GM21515 (cell line): ENCODE data around the gene RAPGEF1.

Experiments
- ATAC-seq: cut with Tn5 transposase; IDR thresholded peaks from one replicate; pipeline ENCODE4 v1.9.1; 2021; ENCODE audit not compliant: unreplicated experiment

RAPGEF1 gene

GRCh38 chr9:131611586-131612315 is 128.1 kb downstream of the RAPGEF1 start:
- no peak for ATAC-seq

GRCh38 chr9:131610231-131610761 is 129.6 kb downstream of the RAPGEF1 start:
- ATAC-seq = no peak

DNA sequence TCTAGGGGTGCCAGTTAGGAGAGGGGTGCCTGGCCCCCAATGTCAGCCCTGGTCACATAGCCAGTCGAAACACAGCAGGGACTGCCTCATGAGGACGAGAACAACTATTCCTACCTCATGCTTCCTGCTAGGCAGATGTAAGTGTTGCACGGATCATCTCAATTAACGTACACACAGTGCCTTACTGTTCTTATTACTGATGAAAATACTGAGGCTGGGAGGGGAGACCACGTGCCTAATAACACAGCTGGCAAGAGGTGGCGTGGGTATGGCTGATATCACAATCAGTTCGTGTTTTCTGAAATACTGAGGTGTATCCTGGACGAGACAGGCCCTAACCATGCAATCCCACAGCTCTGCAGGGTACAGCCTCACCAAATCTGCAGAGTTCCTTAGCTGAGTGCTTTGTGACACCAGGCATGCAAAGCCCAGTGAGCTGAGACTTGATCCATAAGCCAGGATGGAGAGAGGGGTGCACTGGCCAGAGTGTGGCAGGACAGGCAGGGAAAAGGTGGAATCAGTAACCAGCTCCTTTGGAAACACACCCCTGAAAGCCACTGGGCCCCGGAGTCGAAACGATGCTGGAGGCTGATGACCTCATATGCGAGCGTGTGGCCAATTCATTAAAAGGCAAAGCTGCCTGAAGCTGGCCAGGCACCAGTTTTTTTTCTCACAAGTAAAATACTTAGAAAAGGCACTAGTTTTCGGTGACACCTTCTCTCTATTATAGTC is 130.6 kb downstream of the RAPGEF1 start:
- ATAC-seq = no peak

DNA sequence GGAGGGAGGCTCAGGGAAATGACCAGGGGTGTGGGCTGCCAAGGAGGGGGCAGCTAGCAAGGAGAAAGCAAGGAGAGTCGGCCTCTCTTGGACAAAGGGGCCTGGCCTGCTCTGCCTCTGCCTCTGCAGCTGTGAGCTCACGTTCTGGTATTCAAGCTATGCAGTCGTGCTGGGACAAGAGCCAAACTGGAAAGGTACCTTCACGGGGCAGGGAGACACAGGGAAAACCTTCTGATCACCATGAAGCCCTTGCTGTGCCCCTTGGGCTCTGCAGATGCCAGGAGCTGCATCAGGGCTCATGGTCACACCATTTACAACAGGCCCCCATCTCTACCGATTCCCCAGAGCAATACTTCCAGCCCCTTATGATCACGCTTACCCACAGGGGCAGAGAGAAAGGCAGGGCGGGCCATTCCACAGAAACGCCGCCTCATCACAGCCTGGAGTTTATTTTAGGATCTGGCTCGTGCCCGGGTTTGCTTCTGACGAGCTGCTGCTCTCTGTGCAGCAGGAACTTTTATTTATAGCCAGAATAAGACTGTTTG is 131.3 kb downstream of the RAPGEF1 start:
- no peak for ATAC-seq

DNA sequence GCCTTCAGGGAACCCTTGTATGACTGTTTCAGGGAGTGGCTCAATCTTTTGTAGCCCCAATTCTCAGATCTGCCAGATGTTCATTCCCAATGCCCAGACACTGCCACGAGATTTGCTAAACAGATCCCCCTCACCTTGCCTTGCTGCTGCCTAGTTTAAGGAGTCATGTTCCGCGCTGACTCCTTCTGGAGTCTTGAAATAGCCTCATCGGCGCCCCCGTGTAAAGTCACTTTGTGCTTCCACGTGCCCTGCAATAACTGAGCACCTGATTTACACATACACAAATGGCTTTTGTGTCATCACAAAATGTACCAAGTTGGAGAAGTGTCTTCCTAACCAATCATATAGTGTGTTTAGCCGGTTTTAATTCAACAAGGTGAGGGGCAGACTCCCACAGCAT is 132.3 kb downstream of the RAPGEF1 start:
- ATAC-seq = no peak

DNA sequence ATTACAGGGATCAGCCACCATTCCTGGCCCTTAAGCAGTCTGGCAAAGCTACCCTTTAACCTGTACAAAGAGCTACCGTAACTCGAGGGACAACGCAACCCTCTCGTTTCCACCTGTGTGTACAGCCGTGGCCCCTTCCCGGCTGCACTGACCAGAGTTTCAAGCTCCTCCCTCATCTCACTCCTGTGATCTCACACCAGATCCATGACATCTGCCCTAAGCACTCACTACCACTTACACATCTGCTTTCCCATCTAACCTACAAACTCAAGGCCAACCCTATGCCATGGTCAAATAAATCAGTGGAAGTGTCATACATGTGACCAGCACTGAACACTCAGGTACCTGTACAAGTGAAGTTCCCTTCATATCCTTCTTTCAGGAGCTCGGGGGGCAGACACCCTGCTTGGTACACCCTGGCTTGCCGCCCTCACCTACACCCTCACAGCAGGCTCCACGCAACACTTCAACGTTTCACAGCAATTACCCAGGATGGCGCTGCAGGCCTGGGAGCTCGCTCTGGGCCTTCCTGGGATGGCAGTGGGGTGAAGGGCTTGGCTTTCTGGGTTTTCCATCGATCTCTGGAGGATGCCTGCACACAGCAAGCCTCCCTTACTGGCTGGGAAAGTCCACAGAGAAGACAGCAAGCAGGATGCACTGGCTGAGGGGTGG is 132.8 kb downstream of the RAPGEF1 start:
- no peak for ATAC-seq

DNA sequence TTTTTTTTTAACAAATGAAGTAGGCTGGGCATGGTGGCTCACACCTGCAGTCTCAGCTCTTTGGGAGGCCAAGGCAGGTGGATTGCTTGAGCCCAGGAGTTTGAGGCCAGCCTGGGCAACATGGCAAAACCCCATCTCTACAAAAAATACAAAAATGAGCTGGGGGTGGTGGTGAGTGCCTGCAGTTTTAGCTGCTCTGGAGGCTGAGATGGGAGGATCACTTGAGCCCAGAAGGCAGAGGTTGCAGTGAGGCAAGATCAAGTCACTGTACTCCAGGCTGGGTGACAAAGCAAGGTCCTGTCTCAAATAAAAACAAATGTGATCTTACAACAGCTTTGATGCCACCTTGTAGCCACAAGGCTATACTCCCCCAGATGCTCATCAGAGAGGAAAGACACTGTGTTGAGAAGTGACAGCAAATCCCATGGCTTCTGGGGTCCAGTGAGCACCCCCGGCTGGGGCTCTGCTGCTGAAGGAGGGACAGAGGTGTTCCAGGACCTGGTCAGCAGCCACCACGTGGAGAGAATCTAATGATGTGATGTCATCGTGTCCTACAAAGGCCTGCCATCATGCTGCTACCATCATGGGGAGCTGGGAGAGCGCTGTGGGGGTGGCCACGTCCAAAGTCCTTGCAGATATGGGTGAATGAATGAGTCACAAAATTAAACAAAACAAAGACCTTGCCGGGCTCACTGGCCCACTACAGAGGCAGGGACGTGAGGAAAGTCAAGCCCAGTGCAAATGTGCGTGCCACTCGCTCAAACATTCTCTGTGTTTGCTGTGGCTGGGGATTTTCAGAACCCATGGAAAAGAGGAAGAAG is 133.9 kb downstream of the RAPGEF1 start:
- ATAC-seq = no peak

- ATAC-seq = no peak
These were observed 136.0 kb downstream of the RAPGEF1 start for GRCh38 chr9:131603711-131604439.

DNA sequence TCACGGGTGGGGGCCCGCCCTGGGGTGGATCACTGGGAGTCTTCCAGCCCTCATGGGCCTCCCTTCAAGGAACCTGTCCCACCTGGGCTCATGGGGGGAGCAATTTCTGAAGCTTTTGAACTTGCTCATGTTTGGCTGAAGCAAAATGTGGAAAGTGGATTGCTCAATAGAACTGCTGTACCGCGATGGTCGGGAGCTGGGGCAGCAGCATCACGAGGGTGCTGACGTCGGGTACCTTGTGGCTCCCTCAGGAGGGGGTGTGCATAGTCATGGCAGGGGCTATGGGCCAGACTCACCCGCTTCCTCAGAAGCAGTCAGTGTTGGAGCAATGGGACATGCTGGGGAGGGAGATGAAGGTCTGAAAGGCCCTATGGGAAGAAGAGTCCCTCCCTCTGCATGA is 136.7 kb downstream of the RAPGEF1 start:
- ATAC-seq = no peak

- ATAC-seq = no peak
These were observed 138.1 kb downstream of the RAPGEF1 start for GRCh38 chr9:131601683-131602181.

GRCh38 chr9:131598121-131598520 is 141.8 kb downstream of the RAPGEF1 start:
- ATAC-seq = no peak

- ATAC-seq = no peak
These were observed 142.6 kb downstream of the RAPGEF1 start for GRCh38 chr9:131597246-131597645.

GRCh38 chr9:131596430-131596743 is 143.5 kb downstream of the RAPGEF1 start:
- ATAC-seq = no peak

GRCh38 chr9:131595696-131596429 is 144.0 kb downstream of the RAPGEF1 start:
- no peak for ATAC-seq

DNA sequence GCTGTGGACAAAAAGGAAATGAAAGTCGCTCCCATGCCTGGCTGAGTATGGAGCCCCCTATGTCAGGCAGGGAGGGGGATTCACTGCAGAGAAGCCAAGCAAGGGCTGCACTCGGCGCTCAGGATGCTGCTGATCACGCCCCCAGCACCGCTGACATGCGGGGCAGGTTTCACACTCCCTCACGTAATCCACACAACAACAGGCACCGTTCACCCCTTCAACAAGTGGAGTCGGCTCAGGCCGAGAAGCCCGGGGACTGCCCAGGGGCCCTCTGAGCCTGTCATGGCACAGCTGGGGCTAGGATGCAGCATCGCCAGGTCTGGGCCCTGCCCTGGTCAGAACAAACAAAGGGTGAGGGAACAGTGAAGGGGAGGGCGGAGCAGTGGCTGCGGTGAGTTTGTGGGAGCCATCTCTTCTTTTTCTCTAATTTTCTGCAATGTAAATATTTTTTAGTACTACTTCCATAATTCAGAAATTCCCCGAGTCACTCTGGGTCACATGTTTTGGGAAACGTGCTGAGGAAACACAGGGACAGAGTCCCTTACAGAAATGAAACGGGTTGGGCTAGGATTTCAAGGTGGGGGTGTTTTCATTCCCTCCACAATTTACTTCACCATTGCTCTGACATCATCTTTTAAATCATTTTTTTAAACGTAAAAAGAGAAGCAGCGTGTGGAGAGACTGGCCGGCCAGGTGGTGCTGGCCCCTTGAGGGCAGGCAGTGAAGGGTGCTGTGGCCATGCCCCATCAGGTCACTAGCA is 144.8 kb downstream of the RAPGEF1 start:
- no peak for ATAC-seq

- no peak for ATAC-seq
These were observed 145.8 kb downstream of the RAPGEF1 start for GRCh38 chr9:131593936-131594665.

GRCh38 chr9:131593091-131593820 is 146.6 kb downstream of the RAPGEF1 start:
- no peak for ATAC-seq
